VCaP (cell line): ENCODE results near the gene CKM.
A peak's percentile ranks its signal among the peaks of the same experiment; 100 is the strongest.
"Not testable (repeated sequence)": the region's sequence is repeated elsewhere in the genome, so short reads cannot be mapped to it uniquely, and the experiment has no call there.

Experiments used
- H3K27ac ChIP-seq: fragments of 450-650 bp; 2 replicates; pipeline ENCODE4 v1.5.1; 2017
- TF ChIP-seq, protein P1 (sequence below): fragments of 450-650 bp; conservative IDR thresholded peaks from 2 replicates; pipeline ENCODE4 v1.5.1; 2017; ENCODE audit warnings: mild to moderate bottlenecking, moderate library complexity

The CKM gene

DNA sequence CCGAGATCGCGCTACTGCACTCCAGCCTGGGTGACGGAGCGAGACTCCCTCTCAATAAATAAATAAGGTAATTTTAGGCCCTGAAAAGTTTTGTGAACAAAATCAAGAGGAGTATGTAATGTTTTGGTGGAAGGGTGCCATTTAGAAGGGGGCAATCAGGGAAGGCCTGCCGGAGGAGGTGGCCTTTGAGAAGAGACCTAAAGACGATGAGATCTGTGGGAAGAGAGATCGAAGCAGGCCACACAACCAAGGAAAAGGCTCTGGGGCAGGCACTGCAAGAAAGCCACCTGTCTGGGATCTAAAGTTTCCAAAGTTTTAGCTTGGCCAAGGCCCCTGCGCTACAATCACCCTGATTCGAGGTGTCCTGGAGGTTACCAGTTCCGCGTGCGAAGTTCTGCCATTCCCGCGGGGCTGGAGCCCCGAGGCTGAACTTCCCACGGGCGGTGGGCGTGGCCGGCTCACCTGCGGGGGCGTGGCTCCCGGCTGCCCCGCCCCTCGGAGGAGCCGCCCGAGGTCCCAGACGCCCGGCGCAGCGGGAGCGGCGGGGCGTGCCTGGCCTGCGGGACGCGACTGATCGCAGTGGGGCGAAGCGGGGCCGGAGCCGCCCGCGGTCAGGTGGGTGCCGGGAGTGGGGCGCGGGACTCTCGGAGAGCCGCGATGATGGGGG, 17.7 kb upstream of the CKM start, which contains the start of gene KLC3:
Gene KLC3 (plus strand): TSS at position 519 of the 667 bp plus-strand sequence. CDS start 4,792 bp downstream, outside the sequence.
- peak within 1 kb of the TSS; percentile 67; the same call in 1 of the 2 replicates for H3K27ac ChIP-seq
- TF ChIP-seq, protein P1, sequence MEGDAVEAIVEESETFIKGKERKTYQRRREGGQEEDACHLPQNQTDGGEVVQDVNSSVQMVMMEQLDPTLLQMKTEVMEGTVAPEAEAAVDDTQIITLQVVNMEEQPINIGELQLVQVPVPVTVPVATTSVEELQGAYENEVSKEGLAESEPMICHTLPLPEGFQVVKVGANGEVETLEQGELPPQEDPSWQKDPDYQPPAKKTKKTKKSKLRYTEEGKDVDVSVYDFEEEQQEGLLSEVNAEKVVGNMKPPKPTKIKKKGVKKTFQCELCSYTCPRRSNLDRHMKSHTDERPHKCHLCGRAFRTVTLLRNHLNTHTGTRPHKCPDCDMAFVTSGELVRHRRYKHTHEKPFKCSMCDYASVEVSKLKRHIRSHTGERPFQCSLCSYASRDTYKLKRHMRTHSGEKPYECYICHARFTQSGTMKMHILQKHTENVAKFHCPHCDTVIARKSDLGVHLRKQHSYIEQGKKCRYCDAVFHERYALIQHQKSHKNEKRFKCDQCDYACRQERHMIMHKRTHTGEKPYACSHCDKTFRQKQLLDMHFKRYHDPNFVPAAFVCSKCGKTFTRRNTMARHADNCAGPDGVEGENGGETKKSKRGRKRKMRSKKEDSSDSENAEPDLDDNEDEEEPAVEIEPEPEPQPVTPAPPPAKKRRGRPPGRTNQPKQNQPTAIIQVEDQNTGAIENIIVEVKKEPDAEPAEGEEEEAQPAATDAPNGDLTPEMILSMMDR = no peak

DNA sequence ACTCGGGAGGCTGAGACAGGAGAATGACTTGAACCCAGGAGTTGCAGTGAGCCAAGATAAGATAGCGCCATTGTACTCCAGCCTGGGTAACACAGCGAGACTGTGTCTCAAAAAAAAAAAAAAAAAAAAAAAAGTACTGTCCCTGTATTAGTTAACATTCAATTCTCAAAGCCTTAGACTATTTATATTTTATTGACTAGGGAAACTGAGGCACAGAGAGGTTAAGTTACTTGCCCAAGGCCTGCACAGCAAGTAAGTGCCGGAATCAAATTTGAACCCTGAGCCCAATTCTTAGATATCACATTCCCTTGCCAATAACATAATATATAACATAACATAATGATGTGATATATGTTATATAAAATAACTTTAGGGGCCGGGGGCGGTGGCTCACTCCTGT, 17.0 kb upstream of the CKM start:
- H3K27ac ChIP-seq = no peak overlapping the region
- TF ChIP-seq, protein P1 = no peak

DNA sequence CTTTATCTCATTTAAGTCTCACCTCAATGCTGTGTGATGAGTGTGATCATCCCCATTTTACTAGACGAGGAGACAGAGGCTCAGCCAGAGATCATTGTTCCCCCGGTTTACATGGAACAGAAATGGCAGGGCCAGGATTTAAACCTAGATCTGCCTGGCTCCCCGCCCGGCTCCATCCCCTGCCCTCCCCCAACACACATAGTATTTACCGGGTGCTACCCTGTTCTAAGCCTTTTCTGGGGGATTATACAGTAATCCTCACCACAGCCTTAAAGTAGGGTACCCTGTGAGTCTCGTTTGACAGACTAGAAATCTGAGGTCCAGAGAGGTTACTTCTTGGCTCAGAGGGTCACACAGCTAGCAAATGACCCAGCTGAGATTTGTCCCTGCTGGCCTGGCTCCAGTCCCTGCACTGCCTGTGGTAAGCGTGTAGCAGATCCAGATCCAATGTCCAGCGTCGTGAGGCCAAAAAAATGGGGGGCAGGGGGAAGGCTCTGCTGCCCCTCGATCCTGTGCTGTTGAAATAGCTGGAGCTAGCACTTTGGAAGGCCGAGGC, 14.1 kb upstream of the CKM start:
- H3K27ac ChIP-seq = no peak overlapping the region
- TF ChIP-seq, protein P1 = no peak

DNA sequence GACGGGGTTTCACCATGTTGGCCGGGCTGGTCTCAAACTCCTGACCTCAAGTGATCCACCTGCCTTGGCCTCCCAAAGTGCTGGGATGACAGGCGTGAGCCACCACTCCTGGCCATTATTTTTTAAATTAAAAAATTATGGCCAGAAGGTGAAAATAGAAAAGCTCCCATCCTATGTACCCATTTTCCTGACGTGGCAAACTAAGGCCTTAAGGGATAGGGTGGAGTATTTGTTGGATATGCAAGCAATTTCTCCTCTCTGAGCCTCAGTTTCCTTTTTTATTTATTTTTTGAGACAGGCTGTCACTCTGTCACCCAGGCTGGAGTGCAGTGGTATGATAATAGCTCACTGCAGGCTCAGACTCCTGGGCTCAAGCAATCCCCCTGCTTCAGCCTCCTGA, 12.2 kb upstream of the CKM start:
- H3K27ac ChIP-seq = not testable (repeated sequence)

DNA sequence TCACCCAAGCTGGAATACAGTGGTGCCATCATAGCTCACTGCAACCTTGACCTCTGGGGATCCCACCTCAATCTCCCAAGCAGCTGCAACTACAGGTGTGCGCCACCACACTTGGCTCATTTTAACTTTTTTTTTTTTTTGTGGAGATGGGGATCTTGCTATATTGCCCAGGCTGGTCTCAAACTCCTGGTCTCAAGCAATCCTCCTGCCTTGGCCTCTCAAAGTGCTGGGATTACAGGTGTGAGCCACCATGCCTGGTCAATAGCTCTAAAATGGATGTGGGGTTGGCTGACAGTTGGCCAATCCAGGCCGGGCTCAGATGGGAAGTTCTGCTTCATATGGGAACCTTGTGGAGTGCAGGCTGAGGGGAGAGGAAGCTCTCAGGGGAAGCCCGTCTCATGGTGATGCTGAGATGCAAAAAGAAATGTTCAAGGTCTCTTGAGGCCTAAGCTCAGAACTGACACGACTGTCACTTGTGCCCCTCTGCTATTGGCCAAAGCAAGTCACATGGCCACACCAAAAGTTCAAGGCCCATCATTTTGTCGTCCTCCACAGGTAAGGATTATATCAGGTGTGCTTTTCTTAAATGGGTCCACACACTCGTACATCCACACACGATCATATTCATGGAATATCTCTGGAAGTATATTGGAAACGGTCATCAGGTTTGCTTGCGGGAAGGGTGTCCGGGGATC, 11.1 kb upstream of the CKM start:
- no peak overlapping the region for H3K27ac ChIP-seq
- TF ChIP-seq, protein P1 = no peak

DNA sequence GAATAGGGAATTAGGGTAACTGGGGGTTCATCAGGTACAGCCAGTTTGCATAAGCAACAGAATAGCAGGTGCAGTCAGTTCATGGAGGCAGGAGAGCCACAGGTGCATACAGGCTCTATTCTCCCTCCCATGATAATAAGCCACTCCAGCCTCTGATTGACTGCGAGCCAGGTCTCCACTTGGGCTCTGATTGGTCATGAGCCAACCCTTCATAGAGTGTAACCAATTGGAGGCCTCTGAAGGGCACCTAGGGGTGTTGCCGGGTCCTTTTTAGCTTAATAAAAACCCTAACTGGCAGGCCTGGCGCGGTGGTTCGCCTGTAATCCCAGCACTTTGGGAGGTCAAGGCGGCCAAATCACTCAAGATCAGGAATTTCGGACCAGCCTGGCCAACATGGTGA, 8.7 kb upstream of the CKM start:
- H3K27ac ChIP-seq = no peak overlapping the region
- TF ChIP-seq, protein P1 = no peak

DNA sequence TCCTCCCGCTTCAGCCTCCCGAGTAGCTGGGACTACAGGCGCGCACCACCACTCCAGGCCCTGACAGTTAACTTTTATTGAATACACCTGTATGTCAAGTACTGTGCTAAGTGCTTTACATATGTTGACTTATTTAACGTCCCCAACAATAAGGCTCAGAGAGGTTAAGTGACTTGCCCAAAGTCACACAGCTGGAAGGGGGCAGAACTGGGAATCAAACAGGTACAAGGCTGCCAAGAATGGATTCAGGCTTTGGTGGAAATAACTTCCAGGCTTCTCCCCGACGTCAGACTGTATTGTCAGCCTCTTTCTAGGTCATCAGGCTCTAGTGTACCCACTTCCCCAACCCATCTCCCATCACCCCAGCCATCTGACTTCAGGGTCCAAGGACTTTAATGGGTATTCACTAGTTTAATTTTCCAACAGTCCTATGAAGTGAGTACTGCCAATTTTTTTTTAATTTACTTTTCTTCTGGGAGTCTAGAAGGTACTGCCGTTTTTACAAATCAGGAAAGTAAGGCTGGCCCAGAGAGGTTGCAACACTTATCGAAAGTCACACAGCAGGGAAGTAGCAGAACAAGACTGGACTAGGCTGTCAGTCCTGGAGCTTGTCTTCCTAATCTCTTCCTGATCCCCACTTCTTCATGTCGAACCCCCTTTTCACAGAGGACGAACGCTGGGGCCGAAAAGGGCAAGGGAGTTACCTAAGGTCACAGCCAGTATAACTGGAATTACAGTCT, 4.9 kb upstream of the CKM start:
- TF ChIP-seq, protein P1 = no peak
- no peak overlapping the region for H3K27ac ChIP-seq
